K562 (cell line): ENCODE results near the gene SKP2. TPM values are rescaled to one million over a fixed set of nuclear protein-coding genes. Genes with fewer than 3 reads are reported as not detected.

ENCODE experiments used
- ATAC-seq: fragments of 200-7000 bp; cut with Tn5 transposase; 3 replicates; pipeline ENCODE4 v1.9.1; 2020; ENCODE audit warnings: moderate library complexity
- BruUV-seq: library from RNA; stranded (reverse); fragments of 400-500 nt; replicated peaks from 2 replicates; lab custom pipeline; 2021; lab: Mats Ljungman, UMichigan
- CTCF ChIA-PET: fragments of 300-600 bp; formaldehyde crosslinking; extraction: SDS; loops from one replicate; lab custom pipeline; 2021; ENCODE audit warnings: low intra/inter-chr PET ratio; lab: Yijun Ruan, JAX
- POLR2A ChIA-PET: fragments of 300-600, 350-650 bp; sonication (Branson Sonifier 250); formaldehyde crosslinking; extraction: SDS; loops from one replicate; lab custom pipeline; 2021; ENCODE audit warnings: antibody characterized with exemption, inconsistent platforms; lab: Yijun Ruan, JAX
- DNase-seq, 4 experiments: peaks; one replicate each; pipeline versions ENCODE4 v3.0.0 to v3.0.0-alpha.2; 2011 to 2018; ENCODE audit warnings: low spot score in 3 of 4, mixed read lengths in 3 of 4; ENCODE audit errors: extremely low read depth in 1 of 4
- FAIRE-seq: peaks from 2 replicates; lab custom pipeline; 2011; peaks lifted over from hg19 to GRCh38; lab: Jason Lieb, UNC
- H2AFZ ChIP-seq: 2 replicates; pipeline ENCODE4 v1.6.0; 2011; ENCODE audit warnings: low read depth, low read length, control low read depth, inconsistent platforms
- H3K27ac ChIP-seq: fragments of 200-600 bp; 3 replicates; pipeline ENCODE4 v1.8.0; 2011; ENCODE audit warnings: low read depth, mild to moderate bottlenecking, control low read depth, inconsistent platforms, low read length, moderate library complexity, mixed read lengths; ENCODE audit errors: extremely low read depth
- H3K27me3 ChIP-seq, 2 experiments: fragments of 300-600 bp in 1 of 2; 2 replicates in 1 of 2; 3 replicates in 1 of 2; pipeline versions ENCODE4 v1.6.0 to v1.8.0; 2011; ENCODE audit warnings: inconsistent platforms in 2 of 2, low read length in 2 of 2, mild to moderate bottlenecking in 1 of 2, mixed read lengths in 1 of 2, moderate library complexity in 1 of 2; ENCODE audit not compliant: control insufficient read depth in 2 of 2, insufficient read depth in 2 of 2
- H3K36me3 ChIP-seq: fragments of 300-600 bp; 3 replicates; pipeline ENCODE4 v1.8.0; 2011; ENCODE audit warnings: mild to moderate bottlenecking, low read length, inconsistent platforms; ENCODE audit not compliant: control insufficient read depth, insufficient read depth
- H3K4me1 ChIP-seq, 2 experiments: fragments of 200-600 bp in 1 of 2; replicated peaks in 1 of 2; 2 replicates in 1 of 2; 3 replicates in 1 of 2; pipeline versions ENCODE4 v1.5.1 to v1.8.0; 2011; ENCODE audit warnings: inconsistent platforms in 2 of 2, low read length in 2 of 2, mild to moderate bottlenecking in 1 of 2, mixed read lengths in 1 of 2, moderate library complexity in 1 of 2; ENCODE audit not compliant: control insufficient read depth in 2 of 2, insufficient read depth in 2 of 2
- H3K4me2 ChIP-seq: 2 replicates; pipeline ENCODE4 v1.6.1; 2011; ENCODE audit warnings: low read length, control low read depth, inconsistent platforms, mixed read lengths; ENCODE audit not compliant: insufficient read depth
- H3K4me3 ChIP-seq: fragments of 200-600 bp; sonication (generic), shearing (Covaris generic); 2 replicates; pipeline ENCODE4 v1.5.1; 2016; ENCODE audit warnings: control low read depth, inconsistent platforms
- H3K79me2 ChIP-seq: fragments of 200-600 bp; 3 replicates; pipeline ENCODE4 v1.8.0; 2011; ENCODE audit warnings: low read length, inconsistent platforms; ENCODE audit not compliant: control insufficient read depth, insufficient read depth
- H3K9ac ChIP-seq, 2 experiments: 2 replicates each; pipeline versions ENCODE4 v1.6.0 to v1.6.1; 2011; ENCODE audit warnings: low read depth in 2 of 2, low read length in 2 of 2, control low read depth in 1 of 2, inconsistent platforms in 1 of 2, mild to moderate bottlenecking in 1 of 2, mixed read lengths in 1 of 2; ENCODE audit not compliant: insufficient read depth in 1 of 2
- H3K9me1 ChIP-seq: one replicate; pipeline ENCODE4 v1.6.0; 2011; ENCODE audit warnings: inconsistent platforms, mild to moderate bottlenecking, low read length, moderate library complexity; ENCODE audit not compliant: control insufficient read depth, insufficient read depth
- H3K9me3 ChIP-seq: replicated peaks from 2 replicates; pipeline ENCODE4 v1.5.1; 2011; ENCODE audit warnings: low read depth, low read length, inconsistent platforms; ENCODE audit not compliant: control insufficient read depth, insufficient read depth
- H4K20me1 ChIP-seq: replicated peaks from 2 replicates; pipeline ENCODE4 v1.6.1; 2011; ENCODE audit warnings: low read length, inconsistent platforms, mixed read lengths; ENCODE audit not compliant: control insufficient read depth, insufficient read depth
- ARID1B ChIP-seq: fragments of 450-650 bp; IDR thresholded peaks from 2 replicates; pipeline ENCODE4 v1.6.1; 2016; ENCODE audit warnings: antibody characterized with exemption, mild to moderate bottlenecking, inconsistent platforms
- ATF3 ChIP-seq, 2 experiments: fragments of 450-650 bp in 1 of 2; sonication (generic) in 1 of 2; formaldehyde crosslinking in 1 of 2; IDR thresholded peaks in 1 of 2; conservative IDR thresholded peaks in 1 of 2; 2 replicates each; pipeline versions ENCODE4 v1.6.1 to v1.8.1; 2016 to 2023; ENCODE audit warnings: mild to moderate bottlenecking in 2 of 2, moderate library complexity in 2 of 2, inconsistent platforms in 1 of 2, missing genetic modification reagents in 1 of 2
- CBFA2T3 ChIP-seq: fragments of 450-650 bp; IDR thresholded peaks from 2 replicates; pipeline ENCODE4 v1.6.1; 2017
- DACH1 ChIP-seq: fragments of 450-650 bp; IDR thresholded peaks from 2 replicates; pipeline ENCODE4 v1.6.1; 2018; ENCODE audit not compliant: partially characterized antibody
- FOSL1 ChIP-seq: fragments of 200-800 bp; sonication (Bioruptor generic); conservative IDR thresholded peaks from 2 replicates; pipeline ENCODE4 v1.6.1; 2016; ENCODE audit warnings: missing genetic modification characterization, missing compliant biosample characterization
- HCFC1 ChIP-seq: IDR thresholded peaks from 2 replicates; pipeline ENCODE4 v1.6.1; 2012; ENCODE audit warnings: low read depth, low read length, improper control_type of control experiment
- IFI16 ChIP-seq: fragments of 250-450 bp; sonication (Bioruptor Pico); IDR thresholded peaks from 2 replicates; pipeline ENCODE4 v2.1.2; 2022; ENCODE audit warnings: mild to moderate bottlenecking, inconsistent platforms
- JUND ChIP-seq, 2 experiments: IDR thresholded peaks; 2 replicates in 1 of 2; 3 replicates in 1 of 2; pipeline ENCODE4 v1.6.1; 2011; ENCODE audit warnings: borderline replicate concordance in 2 of 2, low read depth in 2 of 2, low read length in 2 of 2, improper control_type of control experiment in 1 of 2, missing biosample characterization in 1 of 2, missing genetic modification characterization in 1 of 2, missing genetic modification reagents in 1 of 2
- MAFF ChIP-seq: IDR thresholded peaks from 2 replicates; pipeline ENCODE4 v1.6.1; 2012; ENCODE audit warnings: low read length, improper control_type of control experiment
- PTBP1 ChIP-seq: fragments of 200-400 bp; formaldehyde crosslinking; IDR thresholded peaks from 2 replicates; pipeline ENCODE4 v1.6.1; 2017; ENCODE audit warnings: low read depth, low read length
- RBM25 ChIP-seq: fragments of 200-400 bp; formaldehyde crosslinking; IDR thresholded peaks from 2 replicates; pipeline ENCODE4 v1.6.1; 2018; ENCODE audit warnings: low read length, low read depth, moderate library complexity; ENCODE audit not compliant: severe bottlenecking
- ZNF253 ChIP-seq: fragments of 250-450 bp; sonication (Bioruptor Pico); conservative IDR thresholded peaks from 2 replicates; pipeline ENCODE4 v1.6.1; 2021; ENCODE audit warnings: mild to moderate bottlenecking
- WGBS: fragments of 100-300 bp; shearing (Covaris generic); methylation state at CpG from one replicate; pipeline ENCODE4 v1.1.6; 2016; ENCODE audit warnings: low coverage, mixed read lengths; ENCODE audit not compliant: insufficient coverage; ENCODE audit errors: missing lambda C conversion rate; 5-methylcytosine and 5-hydroxymethylcytosine counted together
- in situ Hi-C: fragments of 300-500 bp; cut with MboI; formaldehyde crosslinking; loops from 4 replicates; pipeline ENCODE4 v1.15.0; 2018; ENCODE audit warnings: inconsistent platforms, mixed read lengths
- intact Hi-C: fragments of 100-400 bp; cut with micrococcal nuclease; formaldehyde crosslinking; loops from 2 replicates; pipeline ENCODE4 v1.14.2; 2022
- polyA plus RNA-seq, 8 experiments: library from polyadenylated mRNA; depleted of rRNA in 4 of 8; stranded (reverse) in 5 of 8; unstranded in 3 of 8; fragments of >200 nt; fragmentation: Nextera tagmentation in 2 of 8; fragmentation: Illumina TruSeq in 1 of 8; extraction: Ambion mirVana in 2 of 8; extraction: Trizol in 1 of 8; gene quantifications; 2 replicates each; pipeline versions ENCODE4 v1.2.1 to v1.2.3, GENCODE V29; 2011 to 2014; ENCODE audit warnings: inconsistent platforms in 1 of 8, missing spikeins in 1 of 8
- total RNA-seq, 7 experiments: library from RNA; depleted of rRNA in 6 of 7; stranded (reverse); fragments of >200 nt in 6 of 7; fragmentation: Illumina TruSeq in 2 of 7; extraction: Trizol in 2 of 7; gene quantifications; 2 replicates each; pipeline versions ENCODE4 v1.2.1 to v1.2.3, GENCODE V29; 2011 to 2021; ENCODE audit warnings: low replicate concordance in 1 of 7
- TF ChIP-seq, protein P1 (sequence below): sonication (generic); formaldehyde crosslinking; IDR thresholded peaks from 2 replicates; pipeline ENCODE4 v1.8.0; 2022; ENCODE audit warnings: missing genetic modification reagents, mild to moderate bottlenecking, moderate library complexity, borderline replicate concordance

Gene SKP2
- total and polyA plus RNA-seq, 9 of the 15 experiments (the other 6 are each of a cell fraction or from before 2014, with no cell fraction given), result 30.0 to 97.5 (median 80.8) TPM

DNA sequence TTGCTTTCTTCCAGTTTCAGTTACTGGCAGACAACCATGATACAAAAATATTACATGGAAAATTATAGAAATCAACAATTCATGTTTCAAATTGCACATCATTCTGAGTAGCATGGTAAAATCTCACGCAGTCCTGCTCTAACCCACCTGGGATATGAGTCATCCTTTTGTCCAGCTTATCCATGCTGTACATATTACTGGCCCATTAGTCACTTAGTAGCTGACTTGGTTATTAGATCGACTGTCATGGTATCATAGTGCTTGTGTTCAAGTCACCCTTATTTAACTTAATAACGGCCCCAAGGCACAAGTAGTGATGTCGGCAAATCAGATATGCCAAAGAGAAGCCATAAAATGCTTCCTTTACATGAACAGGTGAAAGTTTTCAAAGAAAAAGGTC, 48.6 kb downstream of the SKP2 start:
- 74% methylated on average over 4 of the region's 4 CpGs for WGBS
- no TSS peak for BruUV-seq
- Histone ChIP-seq H2AFZ (no peak overlapping the region), H4K20me1 (no peaks in the 10 kb centered on the region), H3K4me3 (no peak overlapping the region)
- peak in 2 of 4 experiments; percentile 11 to 22 for DNase-seq
- TF ChIP-seq HCFC1 (no peak), FOSL1 (peak; percentile 47), ARID1B (peak; percentile 35; the same call in 1 of the 2 replicates), ATF3 (IDR thresholded peaks at IDR 0.05) (peak; percentile 72), ATF3 (CRISPR knock-in tag; conservative IDR thresholded peaks at IDR 0.05) (no peak), JUND (IDR thresholded peaks at IDR 0.05; ENCODE audit: borderline replicate concordance, low read depth, low read length) (peak; percentile 49; the same call in 1 of the 2 replicates), JUND (tag; IDR thresholded peaks at IDR 0.05; ENCODE audit: borderline replicate concordance, low read depth, low read length) (no peak), ZNF253 (CRISPR knock-in tag) (no peak), MAFF (no peak), PTBP1 (no peak), IFI16 (CRISPR knock-in tag) (no peak), CBFA2T3 (peak; percentile 39; the same call in 1 of the 2 replicates), DACH1 (peak; percentile 19), RBM25 (no peak)
- TF ChIP-seq, protein P1, sequence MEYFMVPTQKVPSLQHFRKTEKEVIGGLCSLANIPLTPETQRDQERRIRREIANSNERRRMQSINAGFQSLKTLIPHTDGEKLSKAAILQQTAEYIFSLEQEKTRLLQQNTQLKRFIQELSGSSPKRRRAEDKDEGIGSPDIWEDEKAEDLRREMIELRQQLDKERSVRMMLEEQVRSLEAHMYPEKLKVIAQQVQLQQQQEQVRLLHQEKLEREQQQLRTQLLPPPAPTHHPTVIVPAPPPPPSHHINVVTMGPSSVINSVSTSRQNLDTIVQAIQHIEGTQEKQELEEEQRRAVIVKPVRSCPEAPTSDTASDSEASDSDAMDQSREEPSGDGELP, result no peak
- TF ChIP-seq, all 486 proteins: peak for 6
- ChIA-PET POLR2A (no interaction called here), CTCF (no interaction called here)
- Histone ChIP-seq H3K79me2 (no peaks in the 10 kb centered on the region), H3K9me1 (no peaks in the 10 kb centered on the region), H3K9ac (no peak overlapping the region), H3K36me3 (peaks cover 70% of the 10 kb centered on the region; the same call in 2 of the 3 replicates), H3K4me2 (no peak overlapping the region), H3K27ac (no peak overlapping the region), H3K27me3 (no peaks in the 10 kb centered on the region), H3K9me3 (no peaks in the 10 kb centered on the region), H3K4me1 (no peaks in the 10 kb centered on the region)
- FAIRE-seq, result peak; percentile 58
- in situ Hi-C loops (no loop called here), intact Hi-C loops (no loop called here)
- ATAC-seq, result no peak
